ENCODE measurements around the gene DDIT4L. TPM values are rescaled to one million over a fixed set of nuclear protein-coding genes. Genes with fewer than 3 reads are reported as not detected.

The DDIT4L gene
- total and polyA plus RNA-seq, 2 of the 13 experiments (the other 11 are each of a cell fraction or from before 2014, with no cell fraction given), result not detected

DNA sequence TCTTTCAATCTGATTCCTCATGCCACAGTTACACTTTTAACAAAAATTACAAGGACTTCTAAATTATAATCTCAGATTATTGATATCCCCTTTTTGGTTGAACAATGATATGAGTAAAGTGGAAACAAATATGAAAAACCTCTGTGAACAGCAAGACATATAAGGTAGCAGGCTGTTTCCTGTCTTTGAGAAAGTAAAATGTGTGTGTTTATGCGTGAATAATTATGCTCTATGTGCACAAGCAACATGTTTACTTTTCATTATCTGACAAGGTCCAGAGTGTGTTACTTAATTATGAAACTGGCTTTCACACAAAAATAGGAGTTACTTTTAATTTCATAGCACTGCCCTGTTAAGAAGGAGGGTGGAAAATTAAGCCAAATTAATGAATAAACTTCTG, 43.1 kb downstream of the DDIT4L start (continued):
- TF ChIP-seq, protein P1, sequence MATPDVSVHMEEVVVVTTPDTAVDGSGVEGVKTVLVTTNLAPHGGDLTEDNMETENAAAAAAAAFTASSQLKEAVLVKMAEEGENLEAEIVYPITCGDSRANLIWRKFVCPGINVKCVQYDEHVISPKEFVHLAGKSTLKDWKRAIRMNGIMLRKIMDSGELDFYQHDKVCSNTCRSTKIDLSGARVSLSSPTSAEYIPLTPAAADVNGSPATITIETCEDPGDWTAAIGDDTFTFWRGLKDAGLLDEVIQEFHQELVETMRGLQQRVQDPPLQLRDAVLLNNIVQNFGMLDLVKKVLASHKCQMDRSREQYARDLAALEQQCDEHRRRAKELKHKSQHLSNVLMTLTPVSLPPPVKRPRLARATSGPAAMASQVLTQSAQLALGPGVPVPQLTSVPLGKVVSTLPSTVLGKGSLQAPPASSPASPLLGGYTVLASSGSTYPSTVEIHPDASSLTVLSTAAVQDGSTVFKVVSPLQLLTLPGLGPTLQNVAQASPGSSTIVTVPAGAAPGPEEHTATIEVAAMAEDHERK (CRISPR knock-in tag; IDR thresholded peaks at IDR 0.05; ENCODE audit: low read depth), result no peak

DNA sequence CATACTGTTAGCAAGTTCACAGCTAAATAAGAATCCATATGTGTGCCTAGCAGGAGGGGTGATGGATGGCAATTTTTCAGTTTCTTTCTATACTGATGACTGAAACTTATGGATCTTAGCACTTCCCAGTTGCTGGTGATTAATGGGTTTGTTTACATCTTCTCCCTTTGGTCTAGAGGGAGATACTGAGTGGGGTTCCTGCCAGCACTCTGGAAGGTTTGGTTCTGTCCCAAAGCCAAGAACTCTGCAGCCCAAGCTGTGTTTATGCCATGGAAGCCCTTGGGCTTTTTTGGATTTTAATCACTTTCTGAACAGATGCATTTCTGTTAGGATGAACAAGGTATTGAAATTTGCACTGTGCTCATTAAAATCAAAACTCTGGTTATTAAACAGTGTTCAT, 43.5 kb downstream of the DDIT4L start:
- no peaks in the 10 kb centered on the region for H4K20me1 ChIP-seq (ENCODE audit: insufficient read depth, low read length)
- no peaks in the 10 kb centered on the region for H3K36me3 ChIP-seq (replicated peaks in 1 of 2; ENCODE audit: control insufficient read depth in 1 of 2, insufficient read depth in 2 of 2, low read length in 2 of 2)
- no peaks in the 10 kb centered on the region for H3K4me1 ChIP-seq (ENCODE audit: insufficient read depth, low read length)
- intact Hi-C loops (cut with micrococcal nuclease; ENCODE audit: unreplicated experiment), result no loop called here
- CTCF ChIA-PET (ENCODE audit: low intra/inter-chr PET ratio, low total read pairs), result no interaction called here
- DNase-seq (ENCODE audit: low spot score) (no peak), ATAC-seq (no peak), FAIRE-seq (no peak)
- H3K4me2 ChIP-seq (ENCODE audit: low read depth, low read length), result no peak overlapping the region
- no peaks in the 10 kb centered on the region for H3K9me3 ChIP-seq (ENCODE audit: low read length)
- no peak overlapping the region for H3K4me3 ChIP-seq (replicated peaks in 1 of 3; ENCODE audit: insufficient read depth in 1 of 3, low read depth in 2 of 3, low read length in 3 of 3)
- H3K27me3 ChIP-seq (ENCODE audit: control insufficient read depth in 1 of 2, insufficient read depth in 2 of 2, low read length in 2 of 2), result no peaks in the 10 kb centered on the region
- in situ Hi-C loops (cut with HindIII; ENCODE audit: extremely low pct_ligation_motif_present, low pct_unique_long_range_greater_than_20kb), result no loop called here
- POLR2A ChIA-PET, result no interaction called here
- H3K27ac ChIP-seq (ENCODE audit: extremely low read length, insufficient read depth, low read length), result no peak overlapping the region
- H3K79me2 ChIP-seq (ENCODE audit: insufficient read depth, low read length), result no peaks in the 10 kb centered on the region
- no peak overlapping the region for H2AFZ ChIP-seq (ENCODE audit: low read length)
- BruUV-seq (replicated peaks), result no TSS peak
- H3K9ac ChIP-seq (ENCODE audit: insufficient read depth, low read depth, low read length), result no peak overlapping the region
- no peak for TF ChIP-seq SATB2 (CRISPR knock-in tag; IDR thresholded peaks at IDR 0.05)
- TF ChIP-seq ZFP36L2 (CRISPR knock-in tag; IDR thresholded peaks at IDR 0.05), result no peak
- no peak for TF ChIP-seq ZNF547 (CRISPR knock-in tag; IDR thresholded peaks at IDR 0.05)
- TF ChIP-seq RAD51 (IDR thresholded peaks at IDR 0.05; ENCODE audit: borderline replicate concordance), result no peak
- TF ChIP-seq SP4 (CRISPR knock-in tag; IDR thresholded peaks at IDR 0.05), result no peak
- no peak for TF ChIP-seq RFX1 (IDR thresholded peaks at IDR 0.05)
- TF ChIP-seq, protein P2, sequence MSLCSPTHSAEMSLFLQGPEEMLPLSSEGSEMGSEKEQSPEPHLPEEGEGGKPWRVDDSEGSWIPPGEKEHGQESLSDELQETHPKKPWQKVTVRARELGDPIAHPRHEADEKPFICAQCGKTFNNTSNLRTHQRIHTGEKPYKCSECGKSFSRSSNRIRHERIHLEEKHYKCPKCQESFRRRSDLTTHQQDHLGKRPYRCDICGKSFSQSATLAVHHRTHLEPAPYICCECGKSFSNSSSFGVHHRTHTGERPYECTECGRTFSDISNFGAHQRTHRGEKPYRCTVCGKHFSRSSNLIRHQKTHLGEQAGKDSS (CRISPR knock-in tag; IDR thresholded peaks at IDR 0.05; ENCODE audit: borderline replicate concordance, low read depth), result no peak
- TF ChIP-seq, protein P3, sequence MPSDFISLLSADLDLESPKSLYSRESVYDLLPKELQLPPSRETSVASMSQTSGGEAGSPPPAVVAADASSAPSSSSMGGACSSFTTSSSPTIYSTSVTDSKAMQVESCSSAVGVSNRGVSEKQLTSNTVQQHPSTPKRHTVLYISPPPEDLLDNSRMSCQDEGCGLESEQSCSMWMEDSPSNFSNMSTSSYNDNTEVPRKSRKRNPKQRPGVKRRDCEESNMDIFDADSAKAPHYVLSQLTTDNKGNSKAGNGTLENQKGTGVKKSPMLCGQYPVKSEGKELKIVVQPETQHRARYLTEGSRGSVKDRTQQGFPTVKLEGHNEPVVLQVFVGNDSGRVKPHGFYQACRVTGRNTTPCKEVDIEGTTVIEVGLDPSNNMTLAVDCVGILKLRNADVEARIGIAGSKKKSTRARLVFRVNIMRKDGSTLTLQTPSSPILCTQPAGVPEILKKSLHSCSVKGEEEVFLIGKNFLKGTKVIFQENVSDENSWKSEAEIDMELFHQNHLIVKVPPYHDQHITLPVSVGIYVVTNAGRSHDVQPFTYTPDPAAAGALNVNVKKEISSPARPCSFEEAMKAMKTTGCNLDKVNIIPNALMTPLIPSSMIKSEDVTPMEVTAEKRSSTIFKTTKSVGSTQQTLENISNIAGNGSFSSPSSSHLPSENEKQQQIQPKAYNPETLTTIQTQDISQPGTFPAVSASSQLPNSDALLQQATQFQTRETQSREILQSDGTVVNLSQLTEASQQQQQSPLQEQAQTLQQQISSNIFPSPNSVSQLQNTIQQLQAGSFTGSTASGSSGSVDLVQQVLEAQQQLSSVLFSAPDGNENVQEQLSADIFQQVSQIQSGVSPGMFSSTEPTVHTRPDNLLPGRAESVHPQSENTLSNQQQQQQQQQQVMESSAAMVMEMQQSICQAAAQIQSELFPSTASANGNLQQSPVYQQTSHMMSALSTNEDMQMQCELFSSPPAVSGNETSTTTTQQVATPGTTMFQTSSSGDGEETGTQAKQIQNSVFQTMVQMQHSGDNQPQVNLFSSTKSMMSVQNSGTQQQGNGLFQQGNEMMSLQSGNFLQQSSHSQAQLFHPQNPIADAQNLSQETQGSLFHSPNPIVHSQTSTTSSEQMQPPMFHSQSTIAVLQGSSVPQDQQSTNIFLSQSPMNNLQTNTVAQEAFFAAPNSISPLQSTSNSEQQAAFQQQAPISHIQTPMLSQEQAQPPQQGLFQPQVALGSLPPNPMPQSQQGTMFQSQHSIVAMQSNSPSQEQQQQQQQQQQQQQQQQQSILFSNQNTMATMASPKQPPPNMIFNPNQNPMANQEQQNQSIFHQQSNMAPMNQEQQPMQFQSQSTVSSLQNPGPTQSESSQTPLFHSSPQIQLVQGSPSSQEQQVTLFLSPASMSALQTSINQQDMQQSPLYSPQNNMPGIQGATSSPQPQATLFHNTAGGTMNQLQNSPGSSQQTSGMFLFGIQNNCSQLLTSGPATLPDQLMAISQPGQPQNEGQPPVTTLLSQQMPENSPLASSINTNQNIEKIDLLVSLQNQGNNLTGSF (CRISPR knock-in tag; IDR thresholded peaks at IDR 0.05), result no peak
- TF ChIP-seq, protein P4, sequence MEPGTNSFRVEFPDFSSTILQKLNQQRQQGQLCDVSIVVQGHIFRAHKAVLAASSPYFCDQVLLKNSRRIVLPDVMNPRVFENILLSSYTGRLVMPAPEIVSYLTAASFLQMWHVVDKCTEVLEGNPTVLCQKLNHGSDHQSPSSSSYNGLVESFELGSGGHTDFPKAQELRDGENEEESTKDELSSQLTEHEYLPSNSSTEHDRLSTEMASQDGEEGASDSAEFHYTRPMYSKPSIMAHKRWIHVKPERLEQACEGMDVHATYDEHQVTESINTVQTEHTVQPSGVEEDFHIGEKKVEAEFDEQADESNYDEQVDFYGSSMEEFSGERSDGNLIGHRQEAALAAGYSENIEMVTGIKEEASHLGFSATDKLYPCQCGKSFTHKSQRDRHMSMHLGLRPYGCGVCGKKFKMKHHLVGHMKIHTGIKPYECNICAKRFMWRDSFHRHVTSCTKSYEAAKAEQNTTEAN (CRISPR knock-in tag; conservative IDR thresholded peaks at IDR 0.05), result no peak
- TF ChIP-seq, protein P5, sequence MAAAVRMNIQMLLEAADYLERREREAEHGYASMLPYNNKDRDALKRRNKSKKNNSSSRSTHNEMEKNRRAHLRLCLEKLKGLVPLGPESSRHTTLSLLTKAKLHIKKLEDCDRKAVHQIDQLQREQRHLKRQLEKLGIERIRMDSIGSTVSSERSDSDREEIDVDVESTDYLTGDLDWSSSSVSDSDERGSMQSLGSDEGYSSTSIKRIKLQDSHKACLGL (CRISPR knock-in tag; IDR thresholded peaks at IDR 0.05), result no peak
- TF ChIP-seq, protein P6, sequence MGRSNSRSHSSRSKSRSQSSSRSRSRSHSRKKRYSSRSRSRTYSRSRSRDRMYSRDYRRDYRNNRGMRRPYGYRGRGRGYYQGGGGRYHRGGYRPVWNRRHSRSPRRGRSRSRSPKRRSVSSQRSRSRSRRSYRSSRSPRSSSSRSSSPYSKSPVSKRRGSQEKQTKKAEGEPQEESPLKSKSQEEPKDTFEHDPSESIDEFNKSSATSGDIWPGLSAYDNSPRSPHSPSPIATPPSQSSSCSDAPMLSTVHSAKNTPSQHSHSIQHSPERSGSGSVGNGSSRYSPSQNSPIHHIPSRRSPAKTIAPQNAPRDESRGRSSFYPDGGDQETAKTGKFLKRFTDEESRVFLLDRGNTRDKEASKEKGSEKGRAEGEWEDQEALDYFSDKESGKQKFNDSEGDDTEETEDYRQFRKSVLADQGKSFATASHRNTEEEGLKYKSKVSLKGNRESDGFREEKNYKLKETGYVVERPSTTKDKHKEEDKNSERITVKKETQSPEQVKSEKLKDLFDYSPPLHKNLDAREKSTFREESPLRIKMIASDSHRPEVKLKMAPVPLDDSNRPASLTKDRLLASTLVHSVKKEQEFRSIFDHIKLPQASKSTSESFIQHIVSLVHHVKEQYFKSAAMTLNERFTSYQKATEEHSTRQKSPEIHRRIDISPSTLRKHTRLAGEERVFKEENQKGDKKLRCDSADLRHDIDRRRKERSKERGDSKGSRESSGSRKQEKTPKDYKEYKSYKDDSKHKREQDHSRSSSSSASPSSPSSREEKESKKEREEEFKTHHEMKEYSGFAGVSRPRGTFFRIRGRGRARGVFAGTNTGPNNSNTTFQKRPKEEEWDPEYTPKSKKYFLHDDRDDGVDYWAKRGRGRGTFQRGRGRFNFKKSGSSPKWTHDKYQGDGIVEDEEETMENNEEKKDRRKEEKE (IDR thresholded peaks at IDR 0.05), result no peak
